ENCODE results near the gene HOXD13.

- TF ChIP-seq POLR2A (IDR thresholded peaks at IDR 0.05), result no peak
- no peak for TF ChIP-seq CTCF (IDR thresholded peaks at IDR 0.05 in 4 of 5, conservative IDR thresholded peaks at IDR 0.05 in 1 of 5)
Measured at GRCh38 chr2:176099728-176100546, 7.4 kb downstream of the HOXD13 start, which contains the start of gene HOXD12.

Measured in gastrocnemius medialis (tissue), 4 donors.